Neural cell (in vitro differentiated cells): ENCODE measurements around the gene FAM78B. TPM values are rescaled to one million over a fixed set of nuclear protein-coding genes. Genes with fewer than 3 reads are reported as not detected.

ENCODE experiments used
- H2AFZ ChIP-seq: fragments of 200-600, 300-800 bp; sonication (generic), shearing (Covaris generic); 2 replicates; pipeline ENCODE4 v1.6.0; 2014; ENCODE audit warnings: low read depth, mild to moderate bottlenecking, antibody characterized with exemption, low read length, moderate library complexity
- H3F3A ChIP-seq: fragments of 200-600 bp; shearing (Covaris generic); 2 replicates; pipeline ENCODE4 v1.6.1; 2016; ENCODE audit warnings: mild to moderate bottlenecking, moderate library complexity, mixed read lengths, antibody characterized with exemption, low read length; ENCODE audit not compliant: insufficient read depth, poor library complexity, severe bottlenecking
- H3K27ac ChIP-seq: fragments of 200-600, 300-800 bp; sonication (generic), shearing (Covaris generic); 2 replicates; pipeline ENCODE4 v1.5.1; 2014; ENCODE audit warnings: mild to moderate bottlenecking, low read length, moderate library complexity
- H3K27me3 ChIP-seq: fragments of 300-800, 200-600 bp; sonication (generic), shearing (Covaris generic); 2 replicates; pipeline ENCODE4 v1.6.0; 2014; ENCODE audit warnings: mild to moderate bottlenecking, low read depth, low read length, moderate library complexity; ENCODE audit not compliant: insufficient read depth
- H3K36me3 ChIP-seq: fragments of 300-800, 200-600 bp; sonication (generic), shearing (Covaris generic); 2 replicates; pipeline ENCODE4 v1.5.1; 2014; ENCODE audit warnings: mild to moderate bottlenecking, antibody characterized with exemption, low read length, moderate library complexity; ENCODE audit not compliant: insufficient read depth
- H3K4me2 ChIP-seq: fragments of 300-800, 200-600 bp; sonication (generic), shearing (Covaris generic); 2 replicates; pipeline ENCODE4 v1.6.0; 2014; ENCODE audit warnings: mild to moderate bottlenecking, low read length
- H3K4me3 ChIP-seq: fragments of 300-800, 200-600 bp; sonication (generic), shearing (Covaris generic); 2 replicates; pipeline ENCODE4 v1.5.1; 2014; ENCODE audit warnings: mild to moderate bottlenecking, low read length, moderate library complexity
- H3K79me2 ChIP-seq: fragments of 200-600 bp; shearing (Covaris generic); replicated peaks from 2 replicates; pipeline ENCODE4 v1.6.0; 2014; ENCODE audit warnings: mild to moderate bottlenecking, low read length, moderate library complexity; ENCODE audit not compliant: insufficient read depth
- H3K9ac ChIP-seq: fragments of 300-800, 200-600 bp; sonication (generic), shearing (Covaris generic); 2 replicates; pipeline ENCODE4 v1.6.1; 2016; ENCODE audit warnings: mild to moderate bottlenecking, low read length, mixed read lengths
- H3K9me2 ChIP-seq: fragments of 200-600 bp; shearing (Covaris generic); 2 replicates; pipeline ENCODE4 v1.6.1; 2016; ENCODE audit warnings: mild to moderate bottlenecking, low read length, mixed read lengths; ENCODE audit not compliant: insufficient read depth
- H3K9me3 ChIP-seq: fragments of 200-600, 300-800 bp; sonication (generic), shearing (Covaris generic); 2 replicates; pipeline ENCODE4 v1.6.1; 2016; ENCODE audit warnings: mild to moderate bottlenecking, mixed run types, low read length, moderate library complexity, mixed read lengths
- H4K20me1 ChIP-seq: fragments of 200-600 bp; shearing (Covaris generic); 2 replicates; pipeline ENCODE4 v1.6.1; 2016; ENCODE audit warnings: mild to moderate bottlenecking, mixed run types; ENCODE audit not compliant: insufficient read depth
- EP300 ChIP-seq: fragments of 450-650 bp; conservative IDR thresholded peaks from 2 replicates; pipeline ENCODE4 v1.6.1; 2014; ENCODE audit warnings: antibody characterized with exemption, mild to moderate bottlenecking, moderate library complexity; ENCODE audit not compliant: poor library complexity, severe bottlenecking
- EZH2 ChIP-seq: fragments of 200-600, 300-800 bp; shearing (Covaris generic), sonication (generic); IDR thresholded peaks from 2 replicates; pipeline ENCODE4 v1.6.1; 2014; ENCODE audit warnings: antibody characterized with exemption, low read length, borderline replicate concordance, mild to moderate bottlenecking; ENCODE audit not compliant: insufficient read depth, poor library complexity, severe bottlenecking
- MXI1 ChIP-seq: fragments of 450-650 bp; conservative IDR thresholded peaks from 2 replicates; pipeline ENCODE4 v1.6.1; 2014; ENCODE audit warnings: antibody characterized with exemption, mild to moderate bottlenecking; ENCODE audit not compliant: poor library complexity, severe bottlenecking
- POLR2AphosphoS5 ChIP-seq: IDR thresholded peaks from 2 replicates; pipeline ENCODE4 v1.6.1; 2012
- RAD21 ChIP-seq: fragments of 450-650 bp; conservative IDR thresholded peaks from 2 replicates; pipeline ENCODE4 v1.6.1; 2014; ENCODE audit warnings: antibody characterized with exemption, mild to moderate bottlenecking, moderate library complexity
- REST ChIP-seq: IDR thresholded peaks from 2 replicates; pipeline ENCODE4 v1.6.1; 2012; ENCODE audit warnings: borderline replicate concordance
- SMC3 ChIP-seq: fragments of 450-650 bp; conservative IDR thresholded peaks from 2 replicates; pipeline ENCODE4 v1.6.1; 2014; ENCODE audit warnings: antibody characterized with exemption, mild to moderate bottlenecking, moderate library complexity; ENCODE audit not compliant: poor library complexity
- TAF1 ChIP-seq: IDR thresholded peaks from 2 replicates; pipeline ENCODE4 v1.6.1; 2012; ENCODE audit warnings: low read depth
- polyA plus RNA-seq: library from polyadenylated mRNA; depleted of rRNA; stranded (reverse); fragments of >200 nt; gene quantifications from 2 replicates; pipeline ENCODE4 v1.2.3, GENCODE V29; 2014
- TF ChIP-seq, protein P1 (sequence below): fragments of 450-650 bp; IDR thresholded peaks from 2 replicates; pipeline ENCODE4 v1.5.1; 2014; ENCODE audit warnings: antibody characterized with exemption, mild to moderate bottlenecking, moderate library complexity; ENCODE audit not compliant: poor library complexity, severe bottlenecking

Gene FAM78B
- polyA plus RNA-seq, 1 donor from 2014 or later, result 2.4 TPM

DNA sequence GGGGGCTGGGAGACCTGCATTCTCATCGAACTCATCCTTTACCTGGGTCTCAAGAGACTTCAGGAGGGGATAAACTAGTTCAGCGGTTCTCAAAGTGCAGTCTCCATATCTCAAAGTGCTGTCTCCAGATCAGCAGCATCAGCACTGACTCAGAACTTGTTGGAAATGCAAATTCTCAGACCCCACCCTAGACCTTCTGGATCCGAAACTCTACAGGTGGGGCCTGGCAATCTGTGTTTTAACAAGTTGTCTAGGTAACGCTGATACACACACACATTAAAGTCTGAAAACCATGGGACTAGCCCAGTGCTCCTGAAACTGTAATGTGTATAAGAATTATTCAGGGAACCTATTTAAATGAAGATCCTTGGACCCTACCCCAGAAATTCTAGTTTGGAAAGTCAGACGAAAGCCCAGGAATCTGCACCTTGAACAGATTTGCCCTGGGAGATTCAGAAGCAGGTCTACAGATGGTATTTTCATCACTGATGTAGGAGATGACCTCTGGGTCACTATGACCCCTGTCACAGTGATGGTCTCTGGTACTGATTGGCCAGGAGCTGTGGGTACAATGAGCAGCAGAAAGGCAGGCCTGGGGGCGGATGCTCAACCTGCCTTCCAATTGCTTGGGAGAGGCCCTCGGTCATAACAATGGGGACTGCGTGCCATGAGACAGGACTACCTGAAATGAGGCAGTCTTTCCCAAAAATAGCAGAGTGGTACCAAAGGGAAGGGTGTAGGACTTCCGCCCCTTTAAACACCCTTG, 127.2 kb downstream of the FAM78B start:
- no peaks in the 10 kb centered on the region for H3K36me3 ChIP-seq
- no peak overlapping the region for H3K9ac ChIP-seq
- no peak overlapping the region for H3K4me2 ChIP-seq
- no peaks in the 10 kb centered on the region for H3K9me3 ChIP-seq
- no peaks in the 10 kb centered on the region for H3K9me2 ChIP-seq
- no peaks in the 10 kb centered on the region for H3F3A ChIP-seq
- TF ChIP-seq REST, result no peak
- no peak for TF ChIP-seq EP300
- no peak for TF ChIP-seq EZH2
- TF ChIP-seq RAD21, result no peak
- TF ChIP-seq, protein P1, sequence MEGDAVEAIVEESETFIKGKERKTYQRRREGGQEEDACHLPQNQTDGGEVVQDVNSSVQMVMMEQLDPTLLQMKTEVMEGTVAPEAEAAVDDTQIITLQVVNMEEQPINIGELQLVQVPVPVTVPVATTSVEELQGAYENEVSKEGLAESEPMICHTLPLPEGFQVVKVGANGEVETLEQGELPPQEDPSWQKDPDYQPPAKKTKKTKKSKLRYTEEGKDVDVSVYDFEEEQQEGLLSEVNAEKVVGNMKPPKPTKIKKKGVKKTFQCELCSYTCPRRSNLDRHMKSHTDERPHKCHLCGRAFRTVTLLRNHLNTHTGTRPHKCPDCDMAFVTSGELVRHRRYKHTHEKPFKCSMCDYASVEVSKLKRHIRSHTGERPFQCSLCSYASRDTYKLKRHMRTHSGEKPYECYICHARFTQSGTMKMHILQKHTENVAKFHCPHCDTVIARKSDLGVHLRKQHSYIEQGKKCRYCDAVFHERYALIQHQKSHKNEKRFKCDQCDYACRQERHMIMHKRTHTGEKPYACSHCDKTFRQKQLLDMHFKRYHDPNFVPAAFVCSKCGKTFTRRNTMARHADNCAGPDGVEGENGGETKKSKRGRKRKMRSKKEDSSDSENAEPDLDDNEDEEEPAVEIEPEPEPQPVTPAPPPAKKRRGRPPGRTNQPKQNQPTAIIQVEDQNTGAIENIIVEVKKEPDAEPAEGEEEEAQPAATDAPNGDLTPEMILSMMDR, result no peak
- TF ChIP-seq TAF1, result no peak
- no peak for TF ChIP-seq POLR2AphosphoS5
- TF ChIP-seq MXI1, result no peak
- TF ChIP-seq SMC3, result no peak
- H3K4me3 ChIP-seq, result no peak overlapping the region
- H3K27ac ChIP-seq, result no peak overlapping the region
- no peak overlapping the region for H2AFZ ChIP-seq
- H3K27me3 ChIP-seq, result no peaks in the 10 kb centered on the region
- H3K79me2 ChIP-seq, result no peaks in the 10 kb centered on the region
- H4K20me1 ChIP-seq, result no peaks in the 10 kb centered on the region

DNA sequence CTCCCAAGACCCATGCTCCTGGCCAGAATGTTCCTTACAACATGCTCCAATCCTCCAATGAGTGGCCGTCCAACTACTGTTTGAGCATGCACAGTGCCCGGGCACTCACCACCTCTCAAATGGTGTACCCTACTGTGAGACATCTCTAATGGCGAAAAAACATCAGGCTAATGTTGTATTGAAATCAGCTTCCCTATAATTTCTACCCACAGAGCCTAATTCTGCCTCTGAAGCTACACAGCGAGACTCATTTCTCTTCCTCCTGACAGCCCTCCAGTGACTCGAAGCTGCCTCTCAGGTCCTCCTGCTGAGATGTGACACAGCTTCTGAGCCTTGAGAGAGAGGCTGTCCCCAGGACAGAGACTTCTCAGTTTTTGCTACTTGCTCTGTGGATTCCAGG, 130.7 kb downstream of the FAM78B start:
- Histone ChIP-seq H3K27me3 (no peaks in the 10 kb centered on the region), H3K79me2 (no peaks in the 10 kb centered on the region), H3K36me3 (no peaks in the 10 kb centered on the region), H4K20me1 (no peaks in the 10 kb centered on the region), H3K9me2 (no peaks in the 10 kb centered on the region), H3K4me2 (no peak overlapping the region), H3K4me3 (peak overlapping the region; percentile 7), H3F3A (no peaks in the 10 kb centered on the region), H3K9ac (no peak overlapping the region), H3K9me3 (no peaks in the 10 kb centered on the region), H2AFZ (no peak overlapping the region), H3K27ac (peak overlapping the region; percentile 39)
- TF ChIP-seq, protein P1, result no peak
- TF ChIP-seq POLR2AphosphoS5 (peak; percentile 84), EP300 (peak; percentile 67)
